IMR-90 (cell line): ENCODE results near the gene TCF12.

ENCODE experiments used
- BHLHE40 ChIP-seq: fragments of 150-350 bp; IDR thresholded peaks from 2 replicates; pipeline ENCODE4 v1.6.1; 2016; ENCODE audit warnings: mild to moderate bottlenecking, low read depth, low read length
- CEBPB ChIP-seq: IDR thresholded peaks from 2 replicates; pipeline ENCODE4 v1.6.1; 2012; ENCODE audit warnings: low read depth, low read length, improper control_type of control experiment
- CHD1 ChIP-seq: IDR thresholded peaks from 2 replicates; pipeline ENCODE4 v1.6.1; 2012; ENCODE audit warnings: low read depth, low read length, improper control_type of control experiment
- CTCF ChIP-seq: conservative IDR thresholded peaks from 2 replicates; pipeline ENCODE4 v1.5.1; 2012; ENCODE audit warnings: mild to moderate bottlenecking, low read depth, low read length, improper control_type of control experiment
- ELK1 ChIP-seq: fragments of 150-350 bp; IDR thresholded peaks from 2 replicates; pipeline ENCODE4 v1.6.1; 2016; ENCODE audit warnings: low read depth, mild to moderate bottlenecking, low read length, moderate library complexity, borderline replicate concordance
- FOS ChIP-seq: fragments of 150-350 bp; IDR thresholded peaks from 2 replicates; pipeline ENCODE4 v1.6.1; 2016; ENCODE audit warnings: low read depth, low read length
- MAFK ChIP-seq: IDR thresholded peaks from 2 replicates; pipeline ENCODE4 v1.6.1; 2012; ENCODE audit warnings: low read depth, low read length, improper control_type of control experiment
- MAZ ChIP-seq: IDR thresholded peaks from 2 replicates; pipeline ENCODE4 v1.6.1; 2012; ENCODE audit warnings: low read depth, mild to moderate bottlenecking, low read length, improper control_type of control experiment, moderate library complexity, borderline replicate concordance
- MXI1 ChIP-seq: IDR thresholded peaks from 2 replicates; pipeline ENCODE4 v1.6.1; 2012; ENCODE audit warnings: low read depth, mild to moderate bottlenecking, low read length, moderate library complexity, borderline replicate concordance
- NFE2L2 ChIP-seq: fragments of 150-350 bp; IDR thresholded peaks from 2 replicates; pipeline ENCODE4 v1.6.1; 2016; ENCODE audit warnings: low read depth, mild to moderate bottlenecking, low read length
- POLR2A ChIP-seq: IDR thresholded peaks from 2 replicates; pipeline ENCODE4 v1.6.1; 2012; ENCODE audit warnings: mild to moderate bottlenecking, low read depth, low read length
- RAD21 ChIP-seq: IDR thresholded peaks from 2 replicates; pipeline ENCODE4 v1.6.1; 2012; ENCODE audit warnings: low read length, improper control_type of control experiment
- RFX5 ChIP-seq: IDR thresholded peaks from 2 replicates; pipeline ENCODE4 v1.8.0; 2012; ENCODE audit warnings: low read depth, mild to moderate bottlenecking, low read length, moderate library complexity
- SMC3 ChIP-seq: fragments of 150-350 bp; IDR thresholded peaks from 2 replicates; pipeline ENCODE4 v1.6.1; 2016; ENCODE audit warnings: low read depth, mild to moderate bottlenecking, antibody characterized with exemption, low read length, moderate library complexity

GRCh38 chr15:57060799-57061198, 142.4 kb downstream of the TCF12 start:
- TF ChIP-seq CTCF, result no peak
- TF ChIP-seq POLR2A, result no peak
- no peak for TF ChIP-seq CHD1
- TF ChIP-seq ELK1, result no peak
- no peak for TF ChIP-seq RAD21
- no peak for TF ChIP-seq BHLHE40
- TF ChIP-seq CEBPB, result no peak
- TF ChIP-seq MAZ, result no peak
- no peak for TF ChIP-seq SMC3
- TF ChIP-seq MXI1, result no peak
- TF ChIP-seq RFX5, result no peak
- no peak for TF ChIP-seq NFE2L2
- TF ChIP-seq FOS, result peak; percentile 64
- no peak for TF ChIP-seq MAFK
